Fibroblast of peridontal ligament (primary cell): ENCODE measurements around the gene MARK4.
"Not testable (repeated sequence)": the region's sequence is repeated elsewhere in the genome, so short reads cannot be mapped to it uniquely, and the experiment has no call there.

Experiments
- DNase-seq: peaks from one replicate; pipeline ENCODE4 v3.0.0-alpha.2; 2010; ENCODE audit errors: extremely low read depth

MARK4 gene

DNA sequence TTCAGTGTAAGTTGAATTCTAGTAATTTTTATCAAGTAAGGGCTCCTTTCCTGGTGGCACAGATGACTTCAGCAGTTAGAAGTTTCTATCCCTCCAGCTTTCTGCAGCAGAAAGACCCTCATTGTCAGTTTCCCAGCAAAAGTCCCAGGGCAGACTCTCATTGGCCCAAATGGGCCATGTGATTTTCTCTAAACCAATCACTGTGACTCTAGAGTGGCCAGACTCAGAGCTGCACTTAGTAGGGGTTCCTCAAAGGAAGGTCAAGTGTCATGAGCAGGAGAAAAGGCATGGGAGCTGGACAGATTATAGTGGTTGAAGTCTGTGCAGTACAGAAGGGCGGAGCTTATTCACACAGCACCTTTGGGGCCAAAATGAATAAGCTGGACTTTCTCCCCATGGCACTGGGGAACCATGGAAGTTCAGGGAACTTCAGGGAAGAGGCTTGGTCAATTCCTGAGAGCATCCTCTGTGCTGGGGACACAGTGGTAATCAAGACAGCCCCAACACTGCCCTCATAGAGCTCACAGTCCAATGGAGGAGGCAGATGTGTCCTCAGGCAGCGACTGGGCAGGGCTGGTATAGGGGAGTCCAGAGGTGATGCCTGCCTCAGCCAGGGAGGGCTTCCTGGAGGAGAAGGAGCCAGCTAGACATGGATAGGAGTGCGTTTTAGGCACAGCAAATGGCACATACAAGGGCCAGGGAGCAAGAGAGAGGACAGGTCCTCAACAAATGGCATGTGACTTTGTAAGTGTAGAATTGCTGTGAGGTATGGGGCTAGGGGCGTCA lies 53.3 kb downstream of the MARK4 start:
- no peak for DNase-seq

DNA sequence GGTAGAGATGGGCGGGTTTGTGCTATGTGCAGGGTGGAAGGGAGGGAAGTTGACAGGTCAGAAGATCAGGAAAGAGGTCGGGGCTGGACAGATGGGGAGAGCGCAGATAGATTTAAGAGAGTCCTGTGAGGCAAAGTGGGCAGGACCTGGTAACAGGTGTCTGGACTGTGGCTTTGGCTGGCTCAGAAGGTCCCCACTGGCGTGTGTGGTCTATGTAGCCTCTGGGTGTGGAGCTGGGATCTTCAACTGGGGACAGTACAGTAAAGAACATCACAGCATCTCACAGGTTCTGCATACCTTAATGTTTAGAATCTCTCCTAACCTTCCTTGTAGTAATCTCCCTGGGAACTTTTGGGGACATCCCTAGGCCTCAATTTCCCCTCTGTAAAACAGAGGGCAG lies 53.9 kb downstream of the MARK4 start:
- DNase-seq: no peak

DNA sequence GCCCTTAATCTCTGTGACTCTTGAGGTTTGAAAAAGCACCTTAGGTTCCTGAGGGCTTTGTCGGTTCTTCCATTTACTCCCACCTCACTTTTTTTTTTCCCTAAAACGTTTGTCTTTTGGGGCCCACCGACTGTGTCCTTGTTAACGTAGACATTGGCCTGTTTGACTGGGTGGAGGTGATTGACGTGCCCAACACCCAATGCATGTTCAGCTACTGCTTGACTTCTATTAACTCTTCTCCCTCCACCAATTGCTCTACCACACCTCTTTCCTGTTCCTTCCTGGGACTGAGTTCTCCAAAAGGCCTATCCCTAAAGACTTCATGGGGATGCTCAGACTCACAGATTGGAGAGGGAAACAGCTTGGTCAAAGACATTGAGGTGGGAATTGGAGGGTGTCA lies 54.4 kb downstream of the MARK4 start:
- peak; percentile 25 for DNase-seq

- peak; percentile 22 for DNase-seq
Observed at GRCh38 chr19:45306040-45306439, 55.0 kb downstream of the MARK4 start.

GRCh38 chr19:45306518-45307027 lies 55.5 kb downstream of the MARK4 start:
- DNase-seq: no peak

DNA sequence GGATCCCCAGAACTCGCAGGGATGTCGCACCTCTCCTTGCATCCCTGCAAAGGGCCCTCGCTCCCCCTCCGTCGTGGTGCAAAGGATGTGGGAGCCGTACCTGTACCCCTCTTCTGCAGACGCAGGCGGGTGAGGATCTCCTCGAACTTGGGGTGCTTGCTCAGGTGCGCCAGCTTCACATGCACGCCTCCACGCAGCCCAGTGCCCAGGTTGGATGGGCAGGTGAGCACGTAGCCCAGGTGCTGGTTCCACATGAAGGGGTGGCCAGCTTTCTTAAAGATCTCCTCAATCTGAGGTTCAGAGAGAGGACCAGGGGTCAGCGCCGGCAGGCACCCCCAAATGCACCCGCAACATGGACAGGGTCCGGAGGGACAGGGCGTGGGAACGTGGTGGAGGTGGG lies 56.3 kb downstream of the MARK4 start:
- no peak for DNase-seq

GRCh38 chr19:45309322-45309721 lies 58.3 kb downstream of the MARK4 start:
- DNase-seq: not testable (repeated sequence)

DNA sequence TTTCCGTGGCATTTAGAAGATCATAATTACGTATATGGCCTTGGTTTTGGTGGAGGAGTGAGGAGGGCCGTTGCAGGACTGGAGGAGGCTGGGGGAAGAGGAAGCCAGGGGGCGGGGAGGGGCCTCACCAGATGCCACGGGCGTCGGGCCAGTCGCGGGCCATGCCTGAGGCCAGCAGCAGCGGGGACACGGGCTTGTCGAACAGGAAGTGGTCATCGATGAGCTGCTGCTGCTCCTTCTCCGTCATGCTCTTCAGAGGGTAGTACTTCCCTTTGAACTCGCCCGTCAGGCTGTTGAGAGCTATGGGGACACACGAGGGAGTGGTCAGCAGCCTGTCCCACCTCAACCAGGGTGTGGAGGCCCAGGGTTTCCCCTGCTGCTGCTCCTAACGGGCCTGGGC lies 60.5 kb downstream of the MARK4 start:
- DNase-seq: no peak

GRCh38 chr19:45312285-45312684 lies 61.2 kb downstream of the MARK4 start:
- DNase-seq: not testable (repeated sequence)

GRCh38 chr19:45314708-45315245 lies 63.7 kb downstream of the MARK4 start:
- DNase-seq: no peak

GRCh38 chr19:45315304-45315703 lies 64.2 kb downstream of the MARK4 start:
- no peak for DNase-seq

DNA sequence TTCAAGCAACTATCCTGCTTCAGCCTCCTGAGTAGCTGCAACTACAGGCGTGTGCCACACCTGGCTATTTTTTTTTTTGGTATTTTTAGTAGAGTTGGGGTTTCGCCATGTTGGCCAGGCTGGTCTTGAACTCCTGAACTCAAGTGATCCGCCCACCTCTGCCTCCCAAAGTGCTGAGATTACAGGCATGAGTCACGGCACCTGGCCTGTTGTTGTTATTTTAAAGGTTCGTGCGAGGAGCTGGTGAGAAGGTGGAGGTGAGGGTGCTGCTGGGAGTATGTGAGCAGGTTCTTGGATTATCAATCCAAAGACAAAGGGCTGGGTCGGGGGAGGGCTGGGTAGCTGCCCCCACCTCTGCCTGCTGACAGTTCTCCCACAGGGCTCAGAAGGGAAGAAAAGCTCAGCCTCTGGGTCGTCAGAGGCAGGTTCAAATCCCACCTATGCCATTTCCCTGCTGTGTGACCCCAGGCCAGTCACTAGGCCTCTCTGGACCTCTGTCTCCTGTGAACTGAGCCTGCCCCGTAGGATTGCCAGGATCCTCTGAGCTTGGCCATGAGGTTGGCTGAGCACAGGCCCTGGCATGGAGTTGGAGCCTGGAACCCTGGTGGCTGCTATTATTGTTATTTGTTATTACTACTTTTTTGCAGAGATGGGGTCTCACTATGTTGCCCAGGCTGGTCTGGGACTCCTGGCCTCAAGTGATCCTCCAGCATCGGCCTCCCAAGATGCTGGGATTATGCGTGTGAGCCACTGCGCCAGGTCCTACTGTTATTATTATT lies 70.1 kb downstream of the MARK4 start:
- no peak for DNase-seq

GRCh38 chr19:45321848-45322247 lies 70.8 kb downstream of the MARK4 start:
- no peak for DNase-seq

DNA sequence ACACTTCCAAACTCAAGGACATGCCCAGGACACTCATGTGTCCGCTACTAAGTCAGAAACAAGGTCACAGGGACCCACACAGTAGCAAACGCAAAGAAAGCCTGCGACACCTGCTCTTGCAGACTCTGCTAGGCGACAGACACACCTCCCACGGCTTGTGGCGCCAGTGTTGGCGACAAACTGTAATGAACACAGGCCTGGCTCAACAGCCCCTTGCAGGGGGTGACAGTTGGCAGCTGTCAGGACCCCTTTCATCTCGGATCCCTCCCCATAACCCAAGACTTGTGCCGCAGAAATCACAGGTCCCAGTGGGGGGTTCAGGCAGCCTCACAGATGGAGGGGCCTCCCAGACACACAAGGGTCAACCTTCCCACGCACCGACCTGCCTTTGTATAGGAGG lies 71.2 kb downstream of the MARK4 start:
- no peak for DNase-seq

GRCh38 chr19:45322744-45323281 lies 71.7 kb downstream of the MARK4 start, which contains the start of gene CKM:
CKM (minus strand) TSS chr19:45322875; CDS start chr19:45319713, 3,162 bp downstream.
- DNase-seq: no peak

GRCh38 chr19:45323671-45324081 lies 72.6 kb downstream of the MARK4 start:
- DNase-seq: no peak

DNA sequence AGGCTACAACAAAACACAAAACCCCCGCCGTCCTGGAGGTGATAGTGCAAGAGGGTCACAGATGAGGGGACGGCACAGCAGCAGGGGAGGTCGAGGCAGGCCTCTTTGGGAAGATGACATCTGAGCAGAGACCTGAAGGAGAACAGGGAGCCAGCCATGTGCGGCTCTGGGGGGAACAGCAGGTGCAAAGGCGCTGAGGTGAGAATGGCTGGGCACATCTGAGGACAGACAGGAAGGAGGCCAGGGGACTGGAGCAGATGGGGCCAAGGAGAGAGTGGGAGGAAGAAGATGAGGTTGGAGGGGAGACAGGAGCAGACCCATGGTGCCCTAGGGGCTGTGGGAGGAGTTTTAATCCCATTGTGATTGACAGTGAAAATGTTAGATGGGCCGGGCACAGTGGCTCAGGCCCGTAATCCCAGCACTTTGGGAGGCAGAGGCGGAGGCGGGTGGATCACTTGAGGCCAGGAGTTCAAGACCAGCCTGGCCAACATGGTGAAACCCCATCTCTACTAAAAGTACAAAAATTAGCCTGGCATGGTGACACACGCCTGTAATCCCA lies 73.4 kb downstream of the MARK4 start:
- DNase-seq: no peak

- DNase-seq: no peak
Observed at GRCh38 chr19:45327404-45328143, 76.5 kb downstream of the MARK4 start.

DNA sequence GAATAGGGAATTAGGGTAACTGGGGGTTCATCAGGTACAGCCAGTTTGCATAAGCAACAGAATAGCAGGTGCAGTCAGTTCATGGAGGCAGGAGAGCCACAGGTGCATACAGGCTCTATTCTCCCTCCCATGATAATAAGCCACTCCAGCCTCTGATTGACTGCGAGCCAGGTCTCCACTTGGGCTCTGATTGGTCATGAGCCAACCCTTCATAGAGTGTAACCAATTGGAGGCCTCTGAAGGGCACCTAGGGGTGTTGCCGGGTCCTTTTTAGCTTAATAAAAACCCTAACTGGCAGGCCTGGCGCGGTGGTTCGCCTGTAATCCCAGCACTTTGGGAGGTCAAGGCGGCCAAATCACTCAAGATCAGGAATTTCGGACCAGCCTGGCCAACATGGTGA lies 80.3 kb downstream of the MARK4 start:
- DNase-seq: no peak

DNA sequence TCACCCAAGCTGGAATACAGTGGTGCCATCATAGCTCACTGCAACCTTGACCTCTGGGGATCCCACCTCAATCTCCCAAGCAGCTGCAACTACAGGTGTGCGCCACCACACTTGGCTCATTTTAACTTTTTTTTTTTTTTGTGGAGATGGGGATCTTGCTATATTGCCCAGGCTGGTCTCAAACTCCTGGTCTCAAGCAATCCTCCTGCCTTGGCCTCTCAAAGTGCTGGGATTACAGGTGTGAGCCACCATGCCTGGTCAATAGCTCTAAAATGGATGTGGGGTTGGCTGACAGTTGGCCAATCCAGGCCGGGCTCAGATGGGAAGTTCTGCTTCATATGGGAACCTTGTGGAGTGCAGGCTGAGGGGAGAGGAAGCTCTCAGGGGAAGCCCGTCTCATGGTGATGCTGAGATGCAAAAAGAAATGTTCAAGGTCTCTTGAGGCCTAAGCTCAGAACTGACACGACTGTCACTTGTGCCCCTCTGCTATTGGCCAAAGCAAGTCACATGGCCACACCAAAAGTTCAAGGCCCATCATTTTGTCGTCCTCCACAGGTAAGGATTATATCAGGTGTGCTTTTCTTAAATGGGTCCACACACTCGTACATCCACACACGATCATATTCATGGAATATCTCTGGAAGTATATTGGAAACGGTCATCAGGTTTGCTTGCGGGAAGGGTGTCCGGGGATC lies 82.7 kb downstream of the MARK4 start:
- no peak for DNase-seq

GRCh38 chr19:45334881-45335280 lies 83.8 kb downstream of the MARK4 start:
- DNase-seq: not testable (repeated sequence)
